HL-60 (cell line): ENCODE measurements around the gene NDUFS7.

Experiments
- DNase-seq, 2 experiments: peaks; one replicate each; pipeline ENCODE4 v3.0.0-alpha.2; 2010 to 2020; ENCODE audit warnings: low read depth in 1 of 2, low spot score in 1 of 2
- H3K27ac ChIP-seq: fragments of 250-450 bp; sonication (Bioruptor Pico); replicated peaks from 2 replicates; pipeline ENCODE4 v1.5.1; 2020; ENCODE audit warnings: mild to moderate bottlenecking, moderate library complexity
- H3K27me3 ChIP-seq: fragments of 250-450 bp; sonication (Bioruptor Pico); 2 replicates; pipeline ENCODE4 v1.5.1; 2021; ENCODE audit warnings: mild to moderate bottlenecking, moderate library complexity; ENCODE audit not compliant: insufficient read depth, poor library complexity, severe bottlenecking
- H3K4me3 ChIP-seq: replicated peaks from 2 replicates; pipeline ENCODE4 v1.5.1; 2011; ENCODE audit warnings: mild to moderate bottlenecking, control low read depth, low read length; ENCODE audit not compliant: insufficient read depth
- CTCF ChIP-seq: IDR thresholded peaks from one replicate; pipeline ENCODE4 v1.5.1; 2011; ENCODE audit warnings: low read length, control low read depth, inconsistent platforms; ENCODE audit not compliant: insufficient read depth
- GABPA ChIP-seq: IDR thresholded peaks from 2 replicates; pipeline ENCODE4 v1.6.1; 2012; ENCODE audit warnings: low read depth
- POLR2AphosphoS5 ChIP-seq: IDR thresholded peaks from 2 replicates; pipeline ENCODE4 v1.6.1; 2012; ENCODE audit warnings: low read depth
- REST ChIP-seq: IDR thresholded peaks from 2 replicates; pipeline ENCODE4 v1.6.1; 2012; ENCODE audit warnings: low read depth; ENCODE audit not compliant: insufficient replicate concordance
- SPI1 ChIP-seq: IDR thresholded peaks from 2 replicates; pipeline ENCODE4 v1.6.1; 2012; ENCODE audit warnings: low read depth, mild to moderate bottlenecking, borderline replicate concordance

The NDUFS7 gene

DNA sequence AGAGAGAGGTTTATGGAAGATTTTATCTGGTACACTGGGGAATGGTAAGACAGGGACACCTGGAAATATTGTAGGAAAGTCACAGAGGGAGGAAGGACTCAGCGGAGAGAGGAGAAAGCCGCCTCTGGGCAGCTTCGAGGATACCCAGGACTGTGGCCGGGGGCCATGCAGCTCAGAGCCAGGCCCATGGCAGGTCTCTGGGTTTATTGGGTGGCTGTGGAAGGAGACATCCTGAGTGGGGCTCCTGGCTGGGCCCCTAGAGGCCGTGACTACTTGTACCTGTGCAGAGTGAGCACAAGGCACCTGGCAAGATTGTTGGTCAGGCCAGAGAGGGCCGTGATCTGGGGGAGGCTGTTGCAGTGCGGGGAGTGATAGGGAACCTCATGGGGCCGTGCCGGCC, 27.1 kb downstream of the NDUFS7 start:
- no peak for TF ChIP-seq REST
- TF ChIP-seq POLR2AphosphoS5, result no peak
- no peak for TF ChIP-seq GABPA
- no peak for TF ChIP-seq CTCF
- no peak for TF ChIP-seq SPI1
- no peak for DNase-seq
- Histone ChIP-seq H3K27ac (no peak overlapping the region; the same call in 1 of the 2 replicates), H3K27me3 (no peaks in the 10 kb centered on the region), H3K4me3 (no peak overlapping the region)

DNA sequence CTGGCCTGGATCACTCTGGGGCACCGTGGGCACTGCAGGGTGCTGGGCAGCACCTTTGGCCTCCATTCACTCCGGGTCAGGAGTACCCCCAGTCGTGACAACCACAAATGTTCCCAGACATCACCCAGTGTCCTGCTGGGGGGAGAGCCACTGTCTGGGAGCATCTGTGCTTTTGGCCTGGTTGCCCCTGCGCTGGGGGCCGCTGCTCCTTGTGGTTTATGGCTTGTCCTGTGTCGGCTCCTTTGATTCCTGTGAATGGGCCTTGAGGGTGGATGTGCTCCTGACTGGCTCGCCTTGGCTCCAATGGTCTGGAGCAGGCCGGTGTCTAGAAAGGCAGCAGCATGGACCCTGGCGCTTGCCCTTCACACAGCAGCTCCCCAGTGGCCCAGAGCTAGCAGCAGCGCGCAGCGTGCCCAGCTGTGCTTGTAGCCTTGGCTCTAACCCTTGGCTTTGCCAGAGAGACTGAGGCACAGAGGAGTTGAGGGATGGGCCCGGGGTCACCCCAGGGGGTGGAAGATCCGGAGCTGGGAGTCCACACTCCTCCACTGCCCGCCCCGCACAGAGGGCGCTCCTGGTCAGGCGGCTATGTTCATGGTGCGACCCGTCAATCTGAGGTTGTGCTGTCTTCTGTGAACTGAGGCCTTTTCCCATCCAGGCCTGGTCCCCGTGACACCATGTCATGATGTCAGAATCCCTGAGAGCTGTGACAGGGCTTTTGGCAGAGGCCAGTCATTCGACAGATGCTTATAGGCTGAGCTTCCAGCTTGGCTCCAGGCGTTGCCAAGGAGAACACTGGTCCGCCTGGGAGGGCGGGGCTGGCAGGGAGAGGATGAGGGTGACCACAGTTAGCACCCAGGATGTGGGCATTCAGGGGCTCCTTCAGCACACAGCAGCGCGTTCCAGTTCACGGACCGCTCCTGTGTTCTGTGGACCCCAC, 27.8 kb downstream of the NDUFS7 start:
- no peak for DNase-seq
- H3K4me3 ChIP-seq, result no peak overlapping the region
- H3K27ac ChIP-seq, result no peak overlapping the region
- no peaks in the 10 kb centered on the region for H3K27me3 ChIP-seq
- TF ChIP-seq REST, result no peak
- no peak for TF ChIP-seq POLR2AphosphoS5
- TF ChIP-seq CTCF, result no peak
- TF ChIP-seq SPI1, result no peak
- no peak for TF ChIP-seq GABPA

GRCh38 chr19:1412323-1412923, 28.7 kb downstream of the NDUFS7 start:
- TF ChIP-seq GABPA, result no peak
- no peak for TF ChIP-seq SPI1
- TF ChIP-seq REST, result no peak
- no peak for TF ChIP-seq CTCF
- TF ChIP-seq POLR2AphosphoS5, result no peak
- H3K27ac ChIP-seq, result no peak overlapping the region
- DNase-seq, result no peak

More at GRCh38 chr19:1412323-1412923, 28.7 kb downstream of the NDUFS7 start:
- Histone ChIP-seq H3K4me3 (no peak overlapping the region), H3K27me3 (no peaks in the 10 kb centered on the region)
